IPS-15b (cell line): ENCODE results near the gene USP2.

ENCODE experiments used
- H3K27me3 ChIP-seq: one replicate; pipeline ENCODE4 v1.6.1; 2013; ENCODE audit warnings: low read length; ENCODE audit not compliant: control insufficient read depth, insufficient read depth
- H3K36me3 ChIP-seq: one replicate; pipeline ENCODE4 v1.6.1; 2013; ENCODE audit warnings: low read length; ENCODE audit not compliant: control insufficient read depth, insufficient read depth
- H3K4me1 ChIP-seq: one replicate; pipeline ENCODE4 v1.6.1; 2013; ENCODE audit warnings: mild to moderate bottlenecking, low read length; ENCODE audit not compliant: control insufficient read depth, insufficient read depth
- H3K4me3 ChIP-seq: one replicate; pipeline ENCODE4 v1.5.1; 2013; ENCODE audit warnings: low read depth, low read length
- H3K9ac ChIP-seq: one replicate; pipeline ENCODE4 v1.6.1; 2013; ENCODE audit warnings: low read depth, mild to moderate bottlenecking, low read length
- H3K9me3 ChIP-seq: one replicate; pipeline ENCODE4 v1.6.1; 2013; ENCODE audit warnings: mild to moderate bottlenecking, low read length; ENCODE audit not compliant: control insufficient read depth, insufficient read depth

Gene USP2

DNA sequence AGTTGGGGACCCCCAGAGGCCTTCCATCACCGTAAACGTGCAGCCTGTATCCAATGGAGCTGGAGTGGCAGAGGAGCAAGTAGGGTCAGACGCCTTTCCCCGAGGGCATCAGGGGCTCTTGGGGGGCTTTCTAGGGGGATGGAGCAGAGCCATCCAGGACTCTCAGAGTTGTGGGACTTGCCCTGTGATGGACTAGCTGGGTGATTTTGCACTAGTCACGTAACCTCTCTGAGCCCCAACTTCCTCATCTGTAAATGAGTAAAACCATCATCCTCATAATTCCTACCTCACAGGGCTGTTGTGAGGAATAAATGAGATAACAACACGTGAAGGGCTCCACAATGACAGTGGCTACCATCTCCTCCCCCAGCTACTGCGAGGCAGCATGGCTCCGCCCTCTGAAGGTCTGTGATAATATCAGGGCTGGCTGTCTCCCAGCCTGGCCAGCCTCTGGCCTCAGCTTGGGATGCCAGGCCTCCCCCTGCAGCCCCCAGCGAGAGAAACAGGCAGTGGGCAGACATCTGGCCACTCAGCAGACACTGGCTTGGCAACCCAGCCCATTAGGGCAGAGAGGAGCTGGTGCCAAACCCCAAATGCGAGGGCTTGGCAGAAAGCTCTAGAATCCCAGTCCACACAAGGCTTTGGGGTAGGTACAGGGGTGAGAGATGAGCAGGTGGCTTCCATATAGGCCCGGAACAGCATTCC lies 6.7 kb downstream of the USP2 start:
- H3K36me3 ChIP-seq, result no peaks in the 10 kb centered on the region
- no peak overlapping the region for H3K9ac ChIP-seq
- H3K4me3 ChIP-seq, result peak overlapping the region; percentile 2
- H3K4me1 ChIP-seq, result peaks cover 30% of the 10 kb centered on the region
- H3K27me3 ChIP-seq, result peaks cover 5% of the 10 kb centered on the region
- H3K9me3 ChIP-seq, result no peaks in the 10 kb centered on the region

DNA sequence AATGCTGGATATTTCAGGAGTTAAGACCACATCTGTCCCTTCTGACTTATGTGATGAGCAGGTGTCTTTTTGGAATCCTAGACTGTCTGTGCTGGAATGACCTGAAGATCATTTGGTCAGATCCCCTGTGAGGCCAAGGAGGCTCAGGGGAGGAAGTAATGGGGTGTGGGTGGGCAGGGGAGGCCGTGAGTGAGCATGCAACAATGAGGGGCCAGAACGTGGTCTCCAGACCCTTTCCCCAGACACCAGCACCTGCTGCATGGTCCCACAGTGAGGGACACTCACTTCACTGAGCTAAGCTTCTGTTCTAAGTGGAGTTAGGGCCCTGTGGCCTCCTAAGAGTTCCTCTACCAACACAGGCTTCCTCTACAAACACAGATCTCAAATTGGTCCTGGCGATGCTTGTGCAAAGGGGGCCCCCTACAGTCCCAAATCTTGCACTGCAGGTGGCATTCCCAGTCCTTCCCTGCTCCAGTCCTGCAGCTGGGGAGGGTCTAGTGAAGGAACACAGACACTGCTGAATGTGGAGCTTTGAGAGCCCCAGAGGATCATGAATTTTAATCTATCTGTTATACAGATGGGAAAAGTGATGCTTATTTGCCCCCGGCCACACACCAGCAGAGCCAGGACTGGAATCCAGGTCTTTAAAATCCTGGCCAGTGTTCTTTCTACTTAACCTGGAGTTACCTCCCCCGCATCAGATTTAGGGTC lies 7.4 kb downstream of the USP2 start:
- Histone ChIP-seq H3K27me3 (no peaks in the 10 kb centered on the region), H3K4me3 (no peak overlapping the region), H3K9me3 (no peaks in the 10 kb centered on the region), H3K36me3 (no peaks in the 10 kb centered on the region), H3K9ac (no peak overlapping the region), H3K4me1 (peaks cover 25% of the 10 kb centered on the region)

DNA sequence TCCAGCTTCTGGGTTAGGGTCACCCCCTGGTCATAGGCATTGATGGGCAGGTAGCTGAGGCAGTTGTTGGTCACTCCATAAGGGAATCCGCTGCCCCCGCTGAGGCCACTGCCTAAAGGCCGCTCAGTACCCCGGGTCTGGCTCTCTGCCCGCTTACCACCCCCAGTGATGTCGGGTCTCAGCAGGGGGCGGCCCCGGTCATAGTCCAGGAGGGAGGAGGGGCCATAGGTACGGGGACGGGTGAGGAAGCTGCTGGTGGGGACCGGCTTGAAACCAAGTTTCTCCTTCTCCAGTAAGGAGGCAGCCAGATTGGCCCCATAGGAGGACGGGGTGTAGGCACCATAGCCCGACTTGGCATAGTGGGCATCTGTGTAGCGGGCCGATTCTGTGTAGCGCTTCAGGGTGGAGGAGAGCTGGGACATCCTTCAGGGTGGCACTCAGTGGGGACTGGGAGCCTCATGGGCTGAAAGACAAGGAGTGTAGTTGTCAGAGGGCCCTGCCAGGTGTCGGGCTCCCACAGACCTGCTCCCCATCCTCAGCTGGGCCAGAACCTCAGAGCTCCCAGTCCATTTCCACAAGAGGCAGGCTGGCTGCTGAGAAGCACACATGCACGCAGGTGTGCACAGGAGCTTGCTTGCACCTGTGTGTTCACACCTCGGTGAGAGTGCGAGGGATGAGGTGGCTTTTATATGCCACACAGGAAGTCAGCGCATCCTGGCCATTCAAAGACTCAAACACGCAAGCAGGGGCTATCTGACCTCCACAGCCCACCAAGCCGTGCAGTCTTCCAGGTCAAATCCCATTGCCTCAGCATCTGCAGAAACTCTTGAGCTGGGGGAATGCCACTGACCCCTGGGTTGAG lies 8.2 kb downstream of the USP2 start:
- Histone ChIP-seq H3K4me3 (no peak overlapping the region), H3K9ac (no peak overlapping the region), H3K36me3 (no peaks in the 10 kb centered on the region), H3K9me3 (no peaks in the 10 kb centered on the region), H3K27me3 (no peaks in the 10 kb centered on the region), H3K4me1 (peaks cover 17% of the 10 kb centered on the region)

DNA sequence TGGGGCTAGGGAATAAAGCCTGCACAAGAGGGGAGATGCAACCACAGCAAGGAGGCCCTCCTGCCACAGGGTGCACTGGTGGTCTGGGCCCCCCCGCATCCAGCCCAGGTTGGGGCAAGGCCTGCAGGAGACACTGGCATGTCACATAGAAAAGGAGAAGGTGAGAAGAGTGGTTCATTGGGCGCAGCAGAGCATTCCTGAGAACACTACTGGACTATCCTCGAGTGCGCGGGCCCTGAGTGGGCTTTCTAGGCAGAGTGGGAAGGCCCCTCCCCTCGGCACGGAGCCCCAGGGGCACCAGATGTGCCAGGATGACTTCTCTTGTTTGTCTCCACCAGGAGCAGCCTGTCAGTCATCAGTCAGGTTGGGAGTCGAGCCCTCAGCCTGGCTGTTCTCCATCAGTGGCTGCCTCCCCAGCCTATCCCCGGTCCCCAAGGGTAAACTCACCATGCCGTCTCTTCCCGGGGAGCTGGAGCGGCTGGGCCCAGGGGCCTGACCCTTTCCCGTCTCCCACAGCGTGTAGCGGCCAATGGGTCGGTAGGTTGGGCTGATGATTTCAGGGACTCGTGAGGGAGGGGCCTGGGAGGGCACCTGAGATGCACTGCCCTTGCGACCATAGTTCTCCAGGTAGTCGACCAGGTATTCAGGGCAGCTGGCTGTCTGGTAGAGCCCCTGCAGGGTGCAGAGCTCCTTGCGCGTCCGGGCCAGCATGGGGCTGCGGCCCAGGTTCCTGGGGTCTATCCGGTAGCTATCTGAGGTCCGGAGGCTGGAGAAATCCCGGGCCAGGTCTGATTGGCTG lies 9.0 kb downstream of the USP2 start:
- peaks cover 2% of the 10 kb centered on the region for H3K27me3 ChIP-seq
- no peaks in the 10 kb centered on the region for H3K9me3 ChIP-seq
- peaks cover 13% of the 10 kb centered on the region for H3K4me1 ChIP-seq
- H3K9ac ChIP-seq, result no peak overlapping the region
- no peak overlapping the region for H3K4me3 ChIP-seq
- no peaks in the 10 kb centered on the region for H3K36me3 ChIP-seq

DNA sequence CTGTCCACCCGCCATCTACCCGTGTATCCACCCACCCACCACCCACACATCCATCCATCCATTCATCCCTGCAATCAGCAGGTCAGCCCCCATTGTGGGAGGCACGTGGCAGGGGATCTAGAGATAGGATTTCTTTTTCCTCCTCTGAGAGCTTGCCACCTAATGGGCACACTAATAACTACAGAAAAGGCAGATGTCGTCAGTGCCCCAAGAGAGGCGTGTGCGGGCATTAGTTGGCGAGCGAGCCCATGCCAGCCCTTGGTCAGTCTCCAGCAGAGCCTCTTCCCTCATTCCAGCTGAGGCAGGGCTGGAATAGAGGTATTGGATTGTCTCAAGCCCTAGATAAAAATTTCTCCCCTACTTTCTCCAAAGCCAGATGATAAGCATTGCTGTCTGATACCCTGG lies 9.7 kb downstream of the USP2 start:
- no peak overlapping the region for H3K9ac ChIP-seq
- no peak overlapping the region for H3K4me3 ChIP-seq
- H3K36me3 ChIP-seq, result no peaks in the 10 kb centered on the region
- peaks cover 3% of the 10 kb centered on the region for H3K27me3 ChIP-seq
- no peaks in the 10 kb centered on the region for H3K9me3 ChIP-seq
- H3K4me1 ChIP-seq, result peaks cover 13% of the 10 kb centered on the region

DNA sequence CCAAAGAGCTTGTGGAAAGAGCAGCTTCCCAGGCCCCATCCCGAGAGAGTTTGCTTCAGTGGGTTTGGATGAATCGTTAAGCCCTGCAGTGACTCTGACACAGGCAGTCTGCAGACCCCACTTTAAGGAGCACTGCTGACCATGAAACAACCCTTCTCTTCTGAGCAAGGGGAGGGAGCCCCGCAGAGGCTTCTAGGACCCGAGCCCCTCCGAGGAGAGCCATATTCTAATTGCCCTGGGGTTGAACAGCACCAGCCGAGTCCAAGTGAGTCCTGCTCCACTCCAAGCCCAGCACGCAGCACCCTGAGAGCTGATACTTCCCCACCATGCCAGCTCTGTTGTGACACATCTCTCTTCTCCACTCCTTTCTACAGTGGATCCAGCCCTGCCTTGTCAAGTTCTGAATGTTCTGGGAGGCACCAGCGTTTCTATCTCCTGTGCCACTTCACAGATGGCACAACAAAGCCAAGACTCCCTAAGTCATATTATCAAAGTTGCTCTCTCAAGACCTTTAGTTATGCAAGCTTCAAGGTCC lies 10.4 kb downstream of the USP2 start:
- H3K4me3 ChIP-seq, result no peak overlapping the region
- no peak overlapping the region for H3K9ac ChIP-seq
- peaks cover 6% of the 10 kb centered on the region for H3K27me3 ChIP-seq
- no peaks in the 10 kb centered on the region for H3K36me3 ChIP-seq
- peaks cover 13% of the 10 kb centered on the region for H3K4me1 ChIP-seq
- H3K9me3 ChIP-seq, result no peaks in the 10 kb centered on the region

DNA sequence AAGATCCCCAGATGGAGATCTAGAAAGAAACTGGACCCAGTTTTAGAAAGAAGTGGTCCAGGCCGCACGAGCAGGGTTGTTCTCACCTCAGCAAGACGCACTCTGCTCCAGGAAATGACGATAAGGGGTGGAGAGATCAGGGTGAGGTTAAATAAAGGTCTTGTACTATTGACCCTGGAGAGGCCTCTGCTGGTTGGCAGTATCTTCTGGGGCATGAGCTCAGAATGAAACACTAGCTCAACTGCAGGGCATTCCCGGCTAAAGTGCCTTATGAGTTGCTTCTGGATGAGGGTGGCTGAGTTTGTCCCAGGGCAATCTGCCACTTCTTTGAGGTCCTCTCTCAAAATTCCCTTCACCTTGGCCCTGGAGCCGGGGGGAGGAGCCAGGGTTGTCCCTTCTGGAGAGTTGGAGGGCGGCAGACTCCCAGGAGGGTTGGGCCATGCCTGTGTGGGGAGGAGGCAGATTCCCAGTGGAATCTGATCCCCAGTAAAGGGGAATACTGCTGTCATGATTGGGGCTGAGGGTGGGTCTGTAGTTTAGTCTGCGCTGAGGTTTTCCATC lies 10.9 kb downstream of the USP2 start:
- Histone ChIP-seq H3K4me3 (no peak overlapping the region), H3K9me3 (no peaks in the 10 kb centered on the region), H3K36me3 (no peaks in the 10 kb centered on the region), H3K4me1 (peaks cover 11% of the 10 kb centered on the region), H3K9ac (no peak overlapping the region), H3K27me3 (peaks cover 7% of the 10 kb centered on the region)

DNA sequence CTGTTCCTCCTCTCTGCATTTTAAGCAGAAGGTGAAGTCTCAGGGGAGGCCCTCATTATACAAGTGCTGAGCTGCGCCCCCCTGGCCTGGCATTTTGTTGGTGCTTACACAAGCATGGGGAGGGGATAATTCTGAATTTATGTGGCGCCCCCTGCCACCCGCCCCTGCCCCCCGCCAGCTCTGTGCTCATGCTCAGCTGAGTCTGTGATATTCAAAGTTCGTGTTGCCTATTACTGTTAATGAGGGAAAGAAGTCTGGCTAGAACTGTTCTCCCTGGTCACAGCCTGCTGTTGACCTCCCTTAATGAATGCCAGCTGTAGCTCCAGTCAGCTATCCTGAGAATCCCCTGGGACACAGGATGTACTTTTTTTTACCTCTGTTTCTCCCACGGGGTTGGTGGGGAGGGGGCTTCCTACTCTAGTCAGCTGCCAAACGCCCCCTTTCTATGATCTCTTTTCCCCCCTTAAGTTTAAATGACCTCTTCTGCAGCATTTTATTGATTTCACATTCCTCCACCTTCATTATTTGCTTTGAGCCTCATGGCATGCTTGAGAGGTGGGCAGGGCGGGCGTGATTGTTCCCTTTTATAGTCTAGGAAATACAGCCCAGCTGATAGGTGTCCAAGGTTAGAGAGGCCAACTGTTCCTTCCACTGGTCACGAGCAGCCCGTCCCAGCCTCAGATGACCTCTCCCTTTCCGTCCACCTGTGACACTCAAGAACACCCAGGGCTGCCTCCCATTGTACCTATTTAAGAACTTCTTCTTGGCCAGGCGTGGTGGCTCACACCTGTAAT lies 12.2 kb downstream of the USP2 start:
- Histone ChIP-seq H3K27me3 (peaks cover 19% of the 10 kb centered on the region), H3K4me3 (no peak overlapping the region), H3K4me1 (peaks cover 7% of the 10 kb centered on the region), H3K9me3 (no peaks in the 10 kb centered on the region), H3K9ac (no peak overlapping the region), H3K36me3 (no peaks in the 10 kb centered on the region)

DNA sequence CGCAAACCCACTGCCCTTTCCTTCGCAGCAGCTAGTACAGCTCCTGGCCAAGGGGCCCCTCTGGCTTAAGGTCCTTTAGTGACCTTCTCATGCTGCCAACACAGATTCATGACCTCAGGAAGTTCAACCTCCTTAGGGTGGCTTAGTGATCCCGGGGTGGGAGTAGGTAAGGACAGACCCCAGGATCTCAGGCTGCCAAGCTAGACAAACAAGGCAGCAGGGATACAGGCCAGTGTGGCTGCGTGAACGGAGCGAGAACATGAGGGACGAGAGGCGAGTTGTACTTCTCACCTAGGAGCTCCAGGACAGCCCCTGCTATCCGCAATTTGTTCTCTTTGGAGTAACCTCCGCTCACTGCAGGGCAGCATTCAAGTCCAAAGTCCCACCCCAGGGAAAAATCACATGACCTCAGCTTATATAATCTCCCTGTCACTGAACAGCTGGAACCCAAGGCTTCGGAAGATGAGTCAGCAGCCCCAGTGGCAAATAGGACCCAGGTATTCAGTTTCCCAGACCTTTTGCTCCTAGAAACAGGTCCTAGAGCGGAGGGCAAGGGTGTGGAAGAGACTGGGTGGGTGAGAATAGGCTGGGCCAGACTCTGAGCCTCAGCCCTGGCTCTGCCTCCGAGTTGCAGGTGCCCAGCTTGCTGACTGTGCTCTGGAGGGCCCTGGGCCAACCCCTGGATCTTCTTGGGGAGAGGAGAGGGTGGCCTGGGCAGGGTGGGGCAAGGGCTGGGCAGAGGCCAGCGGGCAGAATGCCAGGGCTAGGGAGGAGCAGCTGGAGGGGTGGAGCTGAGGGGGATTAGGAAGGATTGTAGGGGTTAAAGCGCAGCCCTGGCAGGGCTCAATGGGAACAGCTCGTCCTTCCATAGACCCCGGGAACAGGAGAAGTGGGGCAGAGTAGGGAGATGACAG lies 13.1 kb downstream of the USP2 start:
- Histone ChIP-seq H3K36me3 (no peaks in the 10 kb centered on the region), H3K4me1 (peaks cover 7% of the 10 kb centered on the region), H3K9ac (no peak overlapping the region), H3K4me3 (no peak overlapping the region), H3K27me3 (peaks cover 23% of the 10 kb centered on the region), H3K9me3 (no peaks in the 10 kb centered on the region)

DNA sequence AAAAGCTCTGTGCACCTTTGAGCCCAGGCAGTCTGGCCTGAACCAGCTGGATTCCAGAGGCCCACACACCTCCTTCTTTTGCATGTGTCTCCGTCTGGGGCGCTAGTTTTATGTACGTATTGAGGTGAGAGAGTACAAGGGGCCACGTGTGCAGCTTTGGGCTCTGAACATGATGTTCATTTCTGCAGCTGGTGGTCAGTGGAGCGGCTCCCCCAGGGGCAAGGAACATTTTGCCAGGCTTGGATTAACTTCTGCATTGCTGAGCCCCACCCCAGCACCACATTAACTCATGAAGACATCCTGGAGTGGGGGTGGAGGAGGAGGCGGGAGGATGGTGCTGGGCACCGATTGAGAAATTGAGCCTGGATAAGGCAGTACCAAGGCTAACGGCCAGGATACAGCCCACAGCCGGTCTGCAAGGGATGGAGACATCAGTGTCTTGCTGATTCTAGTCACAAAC lies 13.8 kb downstream of the USP2 start:
- Histone ChIP-seq H3K9ac (no peak overlapping the region), H3K36me3 (no peaks in the 10 kb centered on the region), H3K4me1 (peaks cover 7% of the 10 kb centered on the region), H3K4me3 (no peak overlapping the region), H3K9me3 (no peaks in the 10 kb centered on the region), H3K27me3 (peaks cover 30% of the 10 kb centered on the region)
